H9 (cell line): Measurements from ENCODE around the gene ARHGAP4. TPM values are rescaled to one million over a fixed set of nuclear protein-coding genes. Genes with fewer than 3 reads are reported as not detected.

ENCODE experiments used
- DNase-seq: peaks from one replicate; pipeline ENCODE4 v3.0.0-alpha.2; 2017
- H2AFZ ChIP-seq: one replicate; pipeline ENCODE4 v1.6.1; 2013; ENCODE audit warnings: mild to moderate bottlenecking, low read length, control low read depth, moderate library complexity
- H2AK5ac ChIP-seq: 2 replicates; pipeline ENCODE4 v1.6.1; 2013; ENCODE audit warnings: low read length, control low read depth, mixed read lengths; ENCODE audit not compliant: insufficient read length
- H2BK120ac ChIP-seq: one replicate; pipeline ENCODE4 v1.6.1; 2013; ENCODE audit warnings: low read depth, mild to moderate bottlenecking, low read length, control low read depth, inconsistent platforms; ENCODE audit not compliant: poor library complexity, severe bottlenecking
- H2BK12ac ChIP-seq: 2 replicates; pipeline ENCODE4 v1.6.1; 2013; ENCODE audit warnings: low read length, control low read depth, mixed read lengths, low read depth; ENCODE audit not compliant: insufficient read length
- H2BK15ac ChIP-seq: 2 replicates; pipeline ENCODE4 v1.6.1; 2013; ENCODE audit warnings: low read depth, low read length, control low read depth
- H2BK20ac ChIP-seq: one replicate; pipeline ENCODE4 v1.6.1; 2013; ENCODE audit warnings: low read depth, mild to moderate bottlenecking, low read length, control low read depth, inconsistent platforms; ENCODE audit not compliant: poor library complexity, severe bottlenecking
- H2BK5ac ChIP-seq: 2 replicates; pipeline ENCODE4 v1.6.1; 2013; ENCODE audit warnings: low read length, control low read depth, mixed read lengths; ENCODE audit not compliant: insufficient read length
- H3K14ac ChIP-seq: 2 replicates; pipeline ENCODE4 v1.6.1; 2013; ENCODE audit warnings: low read length, control low read depth; ENCODE audit not compliant: insufficient read depth
- H3K18ac ChIP-seq: 2 replicates; pipeline ENCODE4 v1.6.1; 2013; ENCODE audit warnings: low read depth, mild to moderate bottlenecking, mixed read lengths, low read length, control low read depth; ENCODE audit not compliant: insufficient read length
- H3K23ac ChIP-seq: 2 replicates; pipeline ENCODE4 v1.6.1; 2013; ENCODE audit warnings: low read length, control low read depth, mixed read lengths, low read depth; ENCODE audit not compliant: insufficient read length
- H3K23me2 ChIP-seq: 2 replicates; pipeline ENCODE4 v1.6.1; 2013; ENCODE audit warnings: low read depth, mild to moderate bottlenecking, mixed read lengths, low read length, control low read depth; ENCODE audit not compliant: insufficient read length, poor library complexity, severe bottlenecking
- H3K27ac ChIP-seq: 2 replicates; pipeline ENCODE4 v1.5.1; 2013; ENCODE audit warnings: low read length, control low read depth, mixed read lengths, low read depth; ENCODE audit not compliant: insufficient read length
- H3K27me3 ChIP-seq: 2 replicates; pipeline ENCODE4 v1.6.1; 2013; ENCODE audit warnings: low read length, control low read depth, inconsistent platforms; ENCODE audit not compliant: insufficient read depth
- H3K4ac ChIP-seq: 2 replicates; pipeline ENCODE4 v1.6.1; 2013; ENCODE audit warnings: low read depth, mild to moderate bottlenecking, control low read depth, inconsistent platforms, low read length, moderate library complexity
- H3K4me1 ChIP-seq: 2 replicates; pipeline ENCODE4 v1.6.1; 2013; ENCODE audit warnings: low read length, control low read depth, inconsistent platforms; ENCODE audit not compliant: insufficient read depth
- H3K4me2 ChIP-seq: 2 replicates; pipeline ENCODE4 v1.6.1; 2013; ENCODE audit warnings: low read length, control low read depth, mixed read lengths; ENCODE audit not compliant: insufficient read length, insufficient read depth
- H3K56ac ChIP-seq: 2 replicates; pipeline ENCODE4 v1.6.1; 2013; ENCODE audit warnings: low read depth, mild to moderate bottlenecking, mixed read lengths, low read length, control low read depth; ENCODE audit not compliant: insufficient read length
- H3K79me1 ChIP-seq: 2 replicates; pipeline ENCODE4 v1.6.1; 2013; ENCODE audit warnings: low read depth, mild to moderate bottlenecking, moderate library complexity, low read length, control low read depth, inconsistent platforms; ENCODE audit not compliant: insufficient read depth, poor library complexity, severe bottlenecking
- H3K79me2 ChIP-seq: 2 replicates; pipeline ENCODE4 v1.6.1; 2013; ENCODE audit warnings: low read length, control low read depth, inconsistent platforms; ENCODE audit not compliant: insufficient read depth
- H3K9ac ChIP-seq: 2 replicates; pipeline ENCODE4 v1.6.1; 2013; ENCODE audit warnings: low read length, control low read depth, mixed read lengths; ENCODE audit not compliant: insufficient read length; ENCODE audit errors: extremely low read depth
- H3K9me3 ChIP-seq: one replicate; pipeline ENCODE4 v1.6.1; 2013; ENCODE audit warnings: low read depth, low read length, inconsistent platforms; ENCODE audit not compliant: control insufficient read depth
- H3T11ph ChIP-seq: one replicate; pipeline ENCODE4 v1.6.1; 2013; ENCODE audit warnings: mild to moderate bottlenecking, low read length, control low read depth, inconsistent platforms
- H4K20me1 ChIP-seq: one replicate; pipeline ENCODE4 v1.6.1; 2013; ENCODE audit not compliant: control insufficient read depth, insufficient read length, insufficient read depth
- H4K5ac ChIP-seq: 2 replicates; pipeline ENCODE4 v1.6.1; 2013; ENCODE audit warnings: low read depth, mild to moderate bottlenecking, mixed read lengths, low read length, control low read depth; ENCODE audit not compliant: insufficient read length
- H4K8ac ChIP-seq: replicated peaks from 2 replicates; pipeline ENCODE4 v1.6.1; 2013; ENCODE audit warnings: low read length, control low read depth, mixed read lengths, low read depth; ENCODE audit not compliant: insufficient read length
- H4K91ac ChIP-seq: 2 replicates; pipeline ENCODE4 v1.6.1; 2013; ENCODE audit warnings: low read depth, mild to moderate bottlenecking, moderate library complexity, mixed read lengths, low read length, control low read depth; ENCODE audit not compliant: insufficient read length
- H3K27ac Mint-ChIP-seq, 3 experiments: 2 replicates in 2 of 3; 3 replicates in 1 of 3; pipeline ENCODE4 v1.8.0; 2020 to 2021; ENCODE audit warnings: mixed read lengths in 3 of 3, mild to moderate bottlenecking in 1 of 3, moderate library complexity in 1 of 3
- H3K27me3 Mint-ChIP-seq: 2 replicates; pipeline ENCODE4 v1.8.0; 2021; ENCODE audit warnings: low read depth, mild to moderate bottlenecking, moderate library complexity, mixed read lengths
- H3K36me3 Mint-ChIP-seq, 3 experiments: 2 replicates in 2 of 3; 3 replicates in 1 of 3; pipeline ENCODE4 v1.8.0; 2020 to 2021; ENCODE audit warnings: low read depth in 3 of 3, mixed read lengths in 3 of 3; ENCODE audit not compliant: insufficient read depth in 1 of 3
- H3K4me1 Mint-ChIP-seq, 2 experiments: 2 replicates each; pipeline ENCODE4 v1.8.0; 2020; ENCODE audit warnings: mixed read lengths in 2 of 2
- H3K4me3 Mint-ChIP-seq, 2 experiments: 2 replicates in 1 of 2; 3 replicates in 1 of 2; pipeline ENCODE4 v1.8.0; 2020 to 2021; ENCODE audit warnings: mild to moderate bottlenecking in 2 of 2, mixed read lengths in 2 of 2, moderate library complexity in 1 of 2
- H3K9me3 Mint-ChIP-seq, 2 experiments: 2 replicates in 1 of 2; 3 replicates in 1 of 2; pipeline ENCODE4 v1.8.0; 2020; ENCODE audit warnings: mild to moderate bottlenecking in 2 of 2, mixed read lengths in 2 of 2, moderate library complexity in 1 of 2
- CTCF ChIP-seq: fragments of 200-600 bp; sonication (generic); conservative IDR thresholded peaks from 3 replicates; pipeline ENCODE4 v1.8.0; 2021; ENCODE audit warnings: antibody characterized with exemption, mild to moderate bottlenecking
- WGBS: extraction: QIAGEN DNeasy Blood & Tissue Kit; methylation state at CpG from one replicate; pipeline ENCODE4 v1.1.7; 2013; ENCODE audit warnings: missing lambda C conversion rate, low lambda C conversion rate, mixed read lengths; ENCODE audit not compliant: insufficient read length; ENCODE audit errors: extremely low coverage; 5-methylcytosine and 5-hydroxymethylcytosine counted together
- total RNA-seq: library from RNA; stranded (reverse); gene quantifications from 2 replicates; pipeline ENCODE4 v1.2.1, GENCODE V29; 2021

ARHGAP4 gene
- total RNA-seq, 1 experiment from 2014 or later: 37.8 TPM

DNA sequence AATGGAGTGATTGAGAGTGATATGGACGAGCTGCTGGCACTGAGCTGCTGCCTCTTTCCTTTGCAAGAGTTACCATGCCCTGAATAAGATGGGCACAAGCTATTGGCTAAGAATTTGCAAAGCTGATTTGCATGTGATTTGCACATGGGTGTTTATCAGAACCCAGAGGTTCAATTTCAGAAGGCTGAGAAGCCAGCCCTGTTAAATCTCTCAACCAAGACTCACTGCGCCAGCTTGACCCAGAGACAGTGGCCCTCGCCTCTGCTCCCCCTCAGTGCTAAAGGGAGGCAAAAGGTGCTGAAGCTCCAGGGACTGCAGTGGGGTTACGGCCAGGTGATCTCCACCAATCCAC is 701 bp downstream of the ARHGAP4 start:
- Mint-ChIP-seq H3K9me3 (peaks cover 45 to 64% of the 10 kb centered on the region in 2 experiments), H3K4me3 (peak overlapping the region; percentile 77 to 79), H3K4me1 (peaks cover 13 to 34% of the 10 kb centered on the region in 2 experiments), H3K27ac (peak overlapping the region in 2 of 3 experiments; percentile 70 to 72; a peak in 3 of 7 replicates), H3K27me3 (no peaks in the 10 kb centered on the region; the same call in none of the 2 replicates), H3K36me3 (peaks cover 7 to 15% (median 9%) of the 10 kb centered on the region in 3 experiments)
- no peaks in the 10 kb centered on the region for H3K79me2 ChIP-seq
- no peak overlapping the region for H4K5ac ChIP-seq
- H3K4me2 ChIP-seq: peak overlapping the region; percentile 63
- no peak overlapping the region for H4K91ac ChIP-seq
- no peak for DNase-seq
- H2BK5ac ChIP-seq: no peak overlapping the region
- no peak overlapping the region for H3T11ph ChIP-seq
- H3K9ac ChIP-seq: peak overlapping the region; percentile 25
- no peak overlapping the region for H3K56ac ChIP-seq
- no peaks in the 10 kb centered on the region for H3K79me1 ChIP-seq
- H2BK20ac ChIP-seq: no peak overlapping the region
- H2AFZ ChIP-seq: no peak overlapping the region
- H3K23ac ChIP-seq: no peak overlapping the region
- H3K4ac ChIP-seq: no peak overlapping the region
- H3K14ac ChIP-seq: peak overlapping the region; percentile 82; the same call in 1 of the 2 replicates
- peak overlapping the region; percentile 77 for H3K18ac ChIP-seq
- no peaks in the 10 kb centered on the region for H3K9me3 ChIP-seq
- H2BK120ac ChIP-seq: no peak overlapping the region
- no peaks in the 10 kb centered on the region for H3K27me3 ChIP-seq
- no peaks in the 10 kb centered on the region for H4K20me1 ChIP-seq
- H2BK12ac ChIP-seq: no peak overlapping the region
- H3K23me2 ChIP-seq: peaks cover 22% of the 10 kb centered on the region
- no peak overlapping the region for H4K8ac ChIP-seq
- H3K4me1 ChIP-seq: no peaks in the 10 kb centered on the region
- WGBS: no CpG with 5 or more reads among the region's 4 CpGs
- H2BK15ac ChIP-seq: no peak overlapping the region
- H2AK5ac ChIP-seq: no peak overlapping the region
- H3K27ac ChIP-seq: no peak overlapping the region
- TF ChIP-seq CTCF: no peak
